ENCODE results near the gene VPS4B.

Gene VPS4B

DNA sequence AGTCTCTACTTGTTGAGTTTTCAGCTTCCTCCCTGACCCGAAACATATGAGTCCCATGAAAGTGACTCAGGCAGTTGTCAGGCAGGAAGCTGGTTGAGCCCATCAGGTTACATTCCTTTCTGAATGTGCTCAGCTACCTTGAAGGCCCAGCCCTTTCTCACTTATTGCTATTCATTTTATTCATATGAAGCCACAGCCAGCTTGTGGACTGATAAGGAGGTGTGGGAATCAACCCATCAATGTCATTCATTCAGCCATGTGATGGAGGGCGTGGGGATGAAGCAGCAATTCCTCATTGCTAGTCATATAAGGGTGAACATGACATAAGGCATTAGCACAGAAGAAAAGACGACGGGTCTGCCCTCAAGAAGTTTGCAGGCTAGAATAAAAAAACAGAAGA, 5.3 kb upstream of the VPS4B start:
- no peak for DNase-seq

DNA sequence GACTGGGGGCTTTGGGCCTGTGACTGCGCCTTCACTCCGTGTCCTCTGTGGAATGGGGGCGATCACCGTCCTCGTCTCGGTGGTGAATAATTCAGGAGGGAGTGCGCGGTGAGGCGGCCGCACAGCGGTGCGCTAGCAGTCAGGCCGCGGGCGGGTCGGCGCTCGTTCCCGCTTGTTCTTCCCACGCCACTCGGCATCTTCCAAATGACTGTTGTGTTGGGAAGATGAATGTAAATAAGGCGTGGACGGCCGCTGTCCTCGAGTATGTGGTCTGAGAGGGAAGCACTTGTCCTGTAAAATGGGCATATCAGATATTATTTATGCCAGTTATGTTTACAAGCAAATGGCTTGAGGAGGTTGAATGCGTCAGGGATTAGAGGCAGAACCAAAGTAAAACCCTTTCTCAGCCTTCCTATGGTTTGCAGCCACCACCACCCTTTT, 608 bp upstream of the VPS4B start:
- DNase-seq, result no peak

- no peak for DNase-seq
Measured at GRCh38 chr18:63421514-63421913, 762 bp downstream of the VPS4B start.

GRCh38 chr18:63412953-63413352, 9.3 kb downstream of the VPS4B start:
- no peak for DNase-seq

DNA sequence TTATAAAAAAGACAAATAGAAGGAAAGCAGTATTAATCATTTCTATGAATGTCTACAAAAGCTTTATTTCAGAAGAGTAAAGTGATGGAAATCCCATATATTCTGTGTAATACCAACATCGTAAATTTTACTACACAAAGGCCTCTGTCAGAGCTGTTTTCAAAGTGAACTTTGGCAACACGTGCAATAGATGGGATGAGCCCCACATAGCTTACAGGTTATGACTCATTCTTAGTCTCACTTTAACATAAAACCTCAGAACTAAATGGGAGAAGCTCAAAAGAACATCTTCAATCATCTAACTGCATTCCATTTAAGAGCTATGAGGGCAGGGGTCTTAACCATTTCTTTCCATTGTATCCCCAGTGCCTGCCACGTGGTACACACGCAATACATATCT, 11.5 kb downstream of the VPS4B start:
- no peak for DNase-seq

DNA sequence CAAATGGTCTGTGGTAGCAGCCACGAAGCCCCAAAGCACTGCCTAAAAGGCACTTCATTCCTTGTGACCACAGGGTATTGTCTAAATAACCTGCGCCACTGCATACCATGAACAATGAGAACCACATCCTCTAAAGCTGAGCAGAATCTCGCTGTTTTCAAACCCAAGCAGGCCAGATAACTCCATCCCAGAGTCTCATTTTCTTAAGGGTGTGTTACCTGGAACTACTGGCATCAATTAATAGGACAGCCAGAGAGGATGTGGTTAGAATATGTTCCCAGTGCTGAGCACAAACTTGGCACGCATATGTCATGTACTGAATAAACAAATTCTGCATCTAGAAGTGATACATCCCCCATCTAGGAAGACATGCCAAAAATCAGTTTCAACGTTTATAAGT, 13.0 kb downstream of the VPS4B start:
- no peak for DNase-seq

- no peak for DNase-seq
Measured at GRCh38 chr18:63407734-63408133, 14.5 kb downstream of the VPS4B start.

DNA sequence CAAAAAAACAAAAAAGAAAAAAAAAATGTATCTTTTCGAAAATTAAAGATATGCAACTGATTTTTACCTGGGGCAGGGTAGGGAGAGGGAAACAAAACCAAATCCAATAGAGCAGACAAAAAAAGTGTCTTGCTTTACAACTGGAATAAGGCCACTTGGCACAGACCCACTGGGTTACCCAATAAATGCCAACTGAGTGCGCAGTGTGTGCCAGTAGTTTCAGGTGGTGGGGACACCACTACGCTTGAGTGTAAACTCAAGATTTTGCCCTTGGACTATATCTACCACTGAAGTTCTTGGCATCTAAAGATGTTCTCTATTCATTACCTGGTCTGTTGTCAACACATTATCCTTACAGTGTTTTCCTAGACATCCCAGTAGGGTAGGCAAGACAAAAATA, 16.3 kb downstream of the VPS4B start:
- no peak for DNase-seq

DNA sequence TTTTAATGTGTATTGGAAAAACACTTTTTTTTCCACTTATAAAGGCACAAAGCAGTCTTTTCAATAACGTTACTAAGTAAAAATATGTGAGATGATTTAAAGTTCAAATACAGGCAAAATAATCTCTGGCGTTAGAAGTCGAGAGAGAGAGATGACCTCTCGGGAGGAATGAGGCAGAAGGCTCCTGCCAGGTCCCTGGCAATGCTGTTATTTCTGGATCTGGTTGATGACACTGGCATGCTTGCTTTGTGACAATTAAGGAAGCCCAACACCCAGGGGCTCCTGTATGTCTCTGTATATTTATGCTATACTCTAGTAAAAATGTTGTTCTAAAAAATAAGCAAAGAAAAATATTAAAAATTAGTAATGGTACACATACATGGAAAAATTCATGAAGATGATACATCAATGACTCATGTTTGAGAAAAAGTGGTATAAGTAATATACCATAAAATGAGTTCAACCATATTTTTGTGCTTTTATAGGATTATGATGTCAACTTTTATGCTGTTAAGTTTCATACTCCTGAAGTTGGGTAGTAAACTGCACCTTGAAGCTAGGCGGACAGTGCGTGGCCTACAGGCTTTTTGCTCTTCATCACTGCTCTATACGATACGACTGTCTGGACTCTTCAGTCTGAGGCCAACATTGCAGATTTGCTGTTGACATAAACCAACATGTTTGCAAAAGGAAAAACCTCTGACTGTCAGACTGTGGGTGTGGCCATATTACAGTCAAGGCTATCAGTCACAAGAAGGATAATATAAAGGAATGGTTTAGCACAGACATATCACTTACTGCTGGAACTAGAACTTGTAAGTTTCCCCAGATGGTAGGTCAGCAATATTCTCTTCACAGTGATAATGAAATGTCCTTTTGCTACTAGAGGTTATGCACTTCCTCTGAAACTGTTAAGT, 19.8 kb downstream of the VPS4B start:
- no peak for DNase-seq

DNA sequence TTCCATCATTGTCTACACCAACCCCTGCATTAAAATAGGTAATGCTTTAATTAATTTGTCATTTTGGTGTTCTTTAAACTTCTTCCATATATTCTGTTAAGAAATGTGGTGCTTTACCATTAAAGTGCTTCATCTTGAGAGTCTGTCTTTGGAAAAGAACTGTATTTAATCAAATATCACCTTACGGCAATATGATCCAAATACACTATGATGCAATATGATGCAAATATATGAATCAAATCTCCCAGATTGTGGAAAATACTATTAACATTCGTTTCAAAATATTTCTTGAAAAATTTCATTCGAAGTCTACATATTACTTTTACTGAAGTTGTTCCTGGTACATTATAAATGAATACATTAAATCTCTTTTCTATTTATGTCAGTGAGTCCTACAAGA, 23.0 kb downstream of the VPS4B start:
- no peak for DNase-seq

- no peak for DNase-seq
Measured at GRCh38 chr18:63397349-63397748, 24.9 kb downstream of the VPS4B start.

- no peak for DNase-seq
Measured at GRCh38 chr18:63395503-63395902, 26.8 kb downstream of the VPS4B start.

DNA sequence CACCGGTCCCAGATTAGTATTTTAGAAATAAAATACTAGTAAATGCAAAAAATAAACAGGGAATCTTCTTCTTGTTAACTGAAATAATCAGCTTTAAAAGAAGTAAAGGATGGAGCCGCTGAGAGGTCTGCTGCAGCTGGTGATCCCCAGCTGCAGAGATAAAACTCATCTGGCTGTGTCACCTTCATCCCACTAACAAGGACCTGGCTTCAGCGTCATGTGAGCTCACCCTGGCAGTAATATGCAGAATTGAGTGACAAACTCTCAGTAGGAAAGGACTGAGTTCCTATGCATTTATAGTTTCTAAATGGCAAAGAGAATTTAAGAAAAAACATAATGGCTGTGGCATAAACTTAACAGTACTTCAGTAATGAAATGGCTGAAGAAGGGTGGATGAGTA, 27.3 kb downstream of the VPS4B start:
- no peak for DNase-seq

DNA sequence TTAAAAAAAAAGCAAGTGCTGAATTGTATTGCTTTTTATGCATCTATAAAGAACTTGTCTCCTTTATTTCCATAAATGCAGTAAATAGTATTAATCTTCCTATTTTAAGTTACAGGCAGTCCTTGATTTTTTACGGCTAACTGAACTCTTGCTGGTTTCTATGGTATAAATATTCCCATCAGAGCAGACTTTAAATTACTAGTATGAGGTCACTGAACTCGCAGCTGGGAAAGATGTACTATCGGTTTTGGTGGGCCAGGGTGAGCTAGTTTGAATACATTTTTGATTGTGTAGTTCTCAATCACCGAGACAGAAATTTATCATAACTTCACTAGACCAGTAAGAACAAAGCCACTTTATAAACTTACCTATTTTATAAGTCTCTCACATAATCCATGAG, 34.4 kb downstream of the VPS4B start:
- DNase-seq, result no peak

DNA sequence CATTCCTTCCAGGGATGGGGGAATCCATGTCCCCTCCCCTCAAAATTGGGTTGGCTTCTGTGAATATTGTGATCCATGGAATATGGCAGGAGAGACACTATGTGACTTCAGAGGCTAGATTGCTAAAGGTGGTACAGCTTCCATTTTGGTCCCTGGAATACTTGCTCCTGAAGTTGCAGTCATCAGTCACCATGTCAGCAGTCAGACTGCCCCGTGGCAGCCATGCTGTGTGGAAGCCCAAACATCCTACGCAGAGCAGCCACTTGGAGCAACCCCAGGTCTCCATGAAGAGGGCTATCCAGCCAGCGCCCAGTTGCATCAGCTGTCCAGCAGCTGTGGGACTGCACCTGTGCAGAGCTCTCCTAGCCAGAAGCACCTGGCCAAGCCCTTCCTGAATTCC, 39.4 kb downstream of the VPS4B start:
- DNase-seq, result no peak

- DNase-seq, result no peak
Measured at GRCh38 chr18:63379639-63379962, 42.7 kb downstream of the VPS4B start.

- DNase-seq, result no peak
Measured at GRCh38 chr18:63378919-63379638, 43.2 kb downstream of the VPS4B start.

DNA sequence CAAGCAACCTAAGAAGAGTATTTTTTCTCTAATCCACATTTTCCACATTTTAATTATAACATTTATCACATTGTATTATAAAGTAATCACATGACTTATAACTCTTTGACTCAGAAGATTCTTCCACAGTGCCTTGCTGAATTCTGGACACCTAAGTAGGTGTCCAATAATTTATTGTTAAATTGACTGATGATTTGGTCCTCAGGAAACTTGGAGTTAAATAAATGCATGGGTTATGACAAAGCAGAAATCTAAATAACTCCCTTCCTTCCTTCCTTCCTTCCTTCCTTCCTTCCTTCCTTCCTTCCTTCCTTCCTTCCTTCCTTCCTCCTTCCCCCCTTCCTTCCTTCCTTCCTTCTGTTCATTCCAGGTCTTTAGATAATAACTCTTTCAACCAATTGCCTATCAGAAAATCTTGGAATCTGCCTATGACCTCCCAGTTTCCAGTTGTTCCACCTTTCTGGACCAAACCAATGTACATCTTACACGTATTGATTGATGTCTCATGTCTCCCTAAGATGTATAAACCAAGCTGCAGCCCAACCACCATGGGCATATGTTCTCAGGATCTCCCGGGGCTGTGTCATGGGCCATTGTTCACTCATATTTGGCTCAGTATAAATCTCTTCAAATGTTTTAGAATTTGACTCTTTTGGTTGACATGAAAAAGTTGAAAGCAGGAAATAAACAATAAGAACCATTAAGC, 44.8 kb downstream of the VPS4B start:
- DNase-seq, result no peak

- no peak for DNase-seq
Measured at GRCh38 chr18:63376538-63376937, 45.7 kb downstream of the VPS4B start.

DNA sequence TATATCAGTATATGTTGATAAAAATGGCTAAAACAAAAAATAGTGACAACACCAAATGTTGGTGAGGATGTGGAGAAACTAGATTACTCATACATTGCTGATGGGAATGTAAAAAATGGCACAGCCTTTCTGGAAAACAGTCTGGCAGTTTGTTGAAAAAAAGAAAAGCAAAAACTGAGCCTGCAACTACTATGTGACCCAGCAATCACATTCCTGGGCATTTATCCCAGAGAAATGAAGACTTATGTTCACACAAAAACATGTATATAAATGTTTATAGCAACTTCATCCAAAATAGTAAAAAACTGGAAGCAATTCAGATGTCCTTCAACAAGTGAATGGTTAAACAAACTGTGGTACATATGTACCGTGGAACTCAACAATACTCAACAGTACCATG, 47.7 kb downstream of the VPS4B start:
- DNase-seq, result no peak

- no peak for DNase-seq
Measured at GRCh38 chr18:63373161-63373560, 49.1 kb downstream of the VPS4B start.

GRCh38 chr18:63368611-63369010, 53.7 kb downstream of the VPS4B start:
- no peak for DNase-seq

DNA sequence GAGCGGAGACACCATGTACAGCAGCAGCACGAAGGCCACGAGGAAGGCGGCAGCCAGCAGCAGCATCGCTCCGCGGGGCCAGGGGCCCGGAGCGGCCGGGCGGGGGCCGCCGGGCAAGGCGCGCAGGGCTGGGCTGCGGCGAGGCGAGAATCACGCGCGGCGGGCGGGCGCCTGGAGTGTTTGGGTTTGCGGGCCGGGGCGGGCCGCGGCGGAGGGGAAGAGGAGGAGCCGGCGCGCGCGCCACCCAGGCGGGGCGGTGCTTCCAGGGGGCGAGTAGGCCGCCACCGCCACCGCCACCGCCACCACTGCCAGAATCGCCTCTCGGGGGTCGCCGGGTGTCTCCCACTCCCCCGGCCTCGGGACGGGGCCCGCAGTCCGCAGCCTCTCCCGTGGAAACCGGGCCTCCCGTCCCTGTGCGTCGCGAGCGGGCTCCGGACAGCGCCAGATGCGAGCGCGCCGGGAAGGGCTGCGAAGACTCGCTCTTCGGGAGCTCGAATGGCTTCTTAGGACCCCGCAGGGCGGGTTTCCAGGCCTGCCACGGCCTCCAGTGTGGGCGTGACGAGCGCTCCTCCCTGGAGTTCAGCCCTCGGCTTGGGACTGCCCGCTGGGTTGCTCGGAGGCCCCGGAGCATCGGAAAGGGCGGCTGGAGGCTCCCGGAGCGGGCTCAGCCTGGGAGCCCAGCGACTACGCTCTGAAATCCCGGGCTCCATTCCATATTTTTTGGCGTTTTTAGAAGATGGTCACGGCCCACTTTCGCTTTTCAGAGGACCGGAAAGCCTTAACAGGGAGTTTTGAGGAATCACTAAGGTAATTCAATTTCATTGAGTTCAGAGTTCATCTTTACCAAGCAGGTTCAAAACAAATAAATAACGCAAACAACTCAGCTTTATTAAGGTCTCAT, 55.0 kb downstream of the VPS4B start, which contains the start of gene KDSR:
Gene KDSR (minus strand): TSS at position 154 of the 901 bp plus-strand sequence. CDS start 88 bp downstream, at position 66.
- peak; percentile 96 for DNase-seq
